Hematopoietic multipotent progenitor cell (in vitro differentiated cells): ENCODE measurements around the gene OVCA2. TPM values are rescaled to one million over a fixed set of nuclear protein-coding genes. Genes with fewer than 3 reads are reported as not detected.

Experiments used
- DNase-seq, 3 donors: peaks; one replicate each; pipeline ENCODE4 v3.0.0-alpha.2; 2011 to 2015; ENCODE audit warnings: low read depth in 2 of 3, low spot score in 2 of 3
- total RNA-seq: library from RNA; depleted of rRNA; stranded (reverse); fragments of >200 nt; gene quantifications from one replicate; pipeline ENCODE4 v1.2.3, GENCODE V29; 2012

Gene OVCA2
- total RNA-seq, 1 donor, result 18.9 TPM

DNA sequence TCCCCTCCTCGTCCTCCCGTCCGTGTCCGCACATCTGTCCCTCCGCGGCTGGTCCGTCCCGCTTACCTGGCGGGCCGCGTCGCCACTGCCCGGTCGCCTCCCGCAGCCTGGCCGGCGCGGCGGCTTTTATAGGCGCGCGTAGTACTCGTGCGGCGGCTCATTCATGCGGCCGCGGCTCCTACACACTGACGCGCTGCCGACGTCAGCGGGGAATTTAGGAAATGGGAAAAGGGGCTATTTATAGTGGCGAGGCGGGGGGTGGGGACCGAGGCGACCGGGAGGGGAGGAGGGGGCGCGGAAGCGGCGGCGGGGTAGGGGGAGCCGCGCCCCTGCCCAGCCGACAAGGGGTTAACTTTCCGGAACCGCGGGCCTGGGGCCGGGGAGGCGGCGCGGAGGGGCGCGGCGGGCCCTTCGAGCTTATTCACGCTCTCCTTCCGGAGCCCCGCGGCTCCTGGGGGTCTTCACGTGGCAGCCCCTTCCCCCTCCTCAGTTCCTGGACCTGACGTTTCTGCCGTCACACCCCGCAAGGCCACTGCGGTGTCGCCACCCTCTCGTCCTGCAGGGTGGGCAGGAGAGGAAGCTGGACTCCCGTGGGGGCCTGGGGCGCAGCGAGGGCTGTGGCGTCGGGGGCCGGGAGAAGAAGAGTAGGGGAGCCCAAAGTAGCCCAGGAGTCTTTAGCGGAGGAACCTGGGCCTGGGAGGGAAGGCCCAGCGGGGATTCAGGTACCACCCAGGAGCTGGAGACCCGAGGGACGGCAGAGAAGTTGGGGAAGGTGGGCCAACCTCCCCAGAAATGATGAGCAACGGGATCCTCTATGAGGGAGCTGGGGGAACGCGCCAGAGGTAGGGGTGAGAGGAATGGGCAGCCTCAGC is 9.5 kb downstream of the OVCA2 start:
- DNase-seq, result no peak

DNA sequence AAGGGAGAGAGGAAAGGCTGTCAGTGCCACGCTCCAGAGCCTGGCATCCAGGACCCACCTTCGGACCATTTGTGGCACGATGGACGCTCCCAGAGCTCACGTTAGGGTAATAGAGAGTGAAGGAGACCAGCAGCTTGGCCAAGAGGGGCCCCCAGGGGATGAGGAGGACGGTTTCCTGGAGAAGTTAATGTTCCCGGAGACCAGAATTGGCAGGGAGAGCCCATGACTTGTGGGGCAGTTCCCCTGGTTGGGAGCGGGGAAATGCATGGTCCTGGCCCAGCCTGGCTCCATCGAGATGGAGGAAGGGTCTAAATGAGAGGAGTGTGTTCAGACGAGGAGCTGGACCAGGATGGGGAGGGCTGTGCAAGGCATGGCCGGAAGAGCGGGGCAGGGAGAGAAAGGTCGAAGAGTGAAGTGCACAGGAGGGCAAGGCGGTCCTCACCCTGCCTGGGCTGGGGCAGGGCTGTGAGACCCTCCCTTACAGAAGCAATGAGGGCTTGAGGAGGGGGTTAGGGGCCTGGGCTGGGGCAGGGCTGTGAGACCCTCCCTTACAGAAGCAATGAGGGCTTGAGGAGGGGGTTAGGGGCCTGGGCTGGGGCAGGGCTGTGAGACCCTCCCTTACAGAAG is 10.2 kb downstream of the OVCA2 start:
- no peak for DNase-seq

DNA sequence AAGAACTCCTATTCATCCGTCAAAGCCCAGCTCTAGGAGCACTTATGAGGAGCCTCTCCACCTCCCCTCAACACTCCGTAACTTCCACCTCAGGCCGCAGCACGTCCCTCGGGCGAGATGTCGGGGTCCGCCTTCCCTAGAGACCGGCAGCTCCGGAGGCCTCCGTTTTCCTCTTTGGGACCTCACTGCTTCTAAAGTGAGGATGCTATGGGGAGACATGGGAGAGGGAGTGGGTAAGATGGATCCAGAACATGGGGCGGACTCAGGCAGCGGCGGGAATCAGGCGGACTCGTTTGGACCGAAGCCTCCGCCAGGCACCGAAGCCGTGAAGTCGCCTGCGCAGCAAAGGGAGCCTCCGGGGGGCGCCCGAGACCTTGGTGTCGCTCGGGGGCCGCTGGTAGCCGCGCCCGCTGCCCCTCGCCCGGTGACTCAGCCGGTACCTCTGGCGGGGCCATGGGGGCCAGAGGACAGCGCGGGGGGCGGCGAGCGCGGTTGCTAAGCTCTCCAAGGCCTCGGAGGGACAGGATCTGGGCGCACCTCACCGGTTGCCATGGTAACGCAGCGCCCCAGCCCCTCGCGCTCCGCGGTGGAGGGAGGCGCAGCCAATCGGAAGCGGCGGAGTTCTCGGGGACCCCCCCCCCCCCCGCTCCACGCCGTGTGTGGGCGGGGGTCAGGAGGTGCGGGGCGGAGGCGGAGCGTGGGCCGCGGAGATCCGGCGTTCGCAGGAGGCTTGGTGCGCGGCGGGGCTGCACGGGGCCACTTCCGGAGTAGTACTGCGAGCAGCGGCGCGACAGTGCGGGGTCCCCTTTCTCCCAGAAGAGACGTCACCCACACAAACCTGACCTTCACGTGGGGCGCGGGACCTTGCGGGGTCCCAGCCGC is 11.8 kb downstream of the OVCA2 start:
- DNase-seq, result peak; percentile 72 to 86 (median 81)

DNA sequence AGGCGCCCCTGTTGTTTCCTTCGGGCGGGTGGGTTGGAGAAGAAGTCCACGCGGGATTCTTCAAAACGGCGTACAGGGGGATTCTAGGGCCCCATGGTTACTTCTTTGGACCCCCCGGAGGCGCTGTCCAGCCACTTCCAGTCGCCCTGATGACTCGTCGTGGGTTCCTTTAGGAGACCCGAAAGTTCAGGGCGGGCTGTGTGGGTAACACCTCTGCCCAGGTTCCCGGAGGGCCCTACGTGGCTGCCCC is 12.4 kb downstream of the OVCA2 start:
- DNase-seq, result no peak

DNA sequence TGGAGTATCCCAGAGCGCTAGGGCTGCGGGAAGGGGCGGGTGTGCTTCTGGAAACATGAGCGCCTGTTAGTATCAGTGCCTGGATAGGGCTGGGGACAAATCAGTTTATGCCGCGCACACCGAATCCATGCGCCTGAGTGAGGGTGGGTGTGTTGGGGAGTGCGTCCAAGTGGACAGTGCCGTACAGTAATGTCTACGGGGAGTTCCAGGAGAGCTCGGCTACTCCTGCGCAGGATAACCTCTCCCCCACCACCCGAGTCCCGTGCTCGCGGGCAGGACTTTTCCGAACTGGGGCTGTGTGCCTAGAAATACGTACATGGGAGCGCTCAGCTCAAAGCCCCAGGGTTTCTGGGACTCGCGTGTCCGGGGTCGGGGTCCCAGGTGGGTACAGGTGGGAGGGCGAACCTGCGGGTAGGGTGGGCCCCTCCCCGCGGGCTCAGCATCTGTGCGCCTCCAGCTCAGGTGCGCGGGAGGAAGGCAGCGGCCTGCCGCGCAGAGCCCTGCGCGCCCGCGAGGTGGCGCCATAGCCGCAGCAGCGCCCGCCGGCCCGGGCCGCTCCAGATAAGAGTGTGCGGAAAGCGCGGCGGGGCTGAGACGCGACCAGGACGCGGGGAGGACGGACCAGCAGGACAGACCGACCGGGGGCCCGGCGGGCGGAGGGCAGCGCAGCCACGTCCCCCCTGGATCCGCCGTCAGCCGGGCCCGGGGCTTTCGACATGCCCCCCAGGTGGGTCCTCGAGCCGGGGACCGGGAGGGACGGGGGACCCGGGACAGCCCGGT is 12.9 kb downstream of the OVCA2 start, which contains the start of gene HIC1:
HIC1 (plus strand) TSS at position 592 of the 780 bp plus-strand sequence. CDS start 1,588 bp downstream, outside the sequence.
- peak; percentile 56 to 73 (median 72) for DNase-seq

DNA sequence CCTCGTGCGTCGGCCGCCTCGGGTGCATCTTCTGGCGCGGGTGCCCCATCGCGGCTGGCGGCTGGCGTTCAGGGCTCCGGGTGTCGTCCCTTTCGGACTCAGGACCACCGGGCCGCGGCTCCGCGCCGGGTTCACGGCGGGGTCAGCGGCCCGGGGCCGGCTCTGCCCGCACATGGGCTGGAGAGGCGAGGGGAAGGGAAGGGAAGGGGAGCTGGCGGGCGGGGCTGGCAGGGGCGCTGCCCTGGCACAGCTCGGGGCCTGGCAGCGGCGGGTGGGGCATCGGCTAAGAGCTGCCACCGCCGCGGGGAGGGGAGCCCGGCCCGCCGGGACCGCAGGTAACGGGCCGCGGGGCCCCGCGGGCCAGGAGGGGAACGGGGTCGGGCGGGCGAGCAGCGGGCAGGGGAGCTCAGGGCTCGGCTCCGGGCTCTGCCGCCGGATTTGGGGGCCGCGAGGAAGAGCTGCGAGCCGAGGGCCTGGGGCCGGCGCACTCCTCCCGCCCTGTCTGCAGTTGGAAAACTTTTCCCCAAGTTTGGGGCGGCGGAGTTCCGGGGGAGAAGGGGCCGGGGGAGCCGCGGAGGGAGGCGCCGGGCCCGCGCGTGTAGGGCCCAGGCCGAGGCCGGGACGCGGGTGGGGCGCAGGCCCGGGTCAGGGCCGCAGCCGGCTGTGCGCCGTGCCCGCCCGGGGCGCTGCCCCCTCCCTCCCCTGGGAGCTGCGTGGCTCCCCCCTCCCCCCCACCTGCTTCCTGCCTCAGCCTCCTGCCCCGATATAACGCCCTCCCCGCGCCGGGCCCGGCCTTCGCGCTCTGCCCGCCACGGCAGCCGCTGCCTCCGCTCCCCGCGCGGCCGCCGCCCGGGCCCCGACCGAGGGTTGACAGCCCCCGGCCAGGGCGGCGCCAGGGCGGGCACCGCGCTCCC is 13.7 kb downstream of the OVCA2 start:
- DNase-seq, result no peak

DNA sequence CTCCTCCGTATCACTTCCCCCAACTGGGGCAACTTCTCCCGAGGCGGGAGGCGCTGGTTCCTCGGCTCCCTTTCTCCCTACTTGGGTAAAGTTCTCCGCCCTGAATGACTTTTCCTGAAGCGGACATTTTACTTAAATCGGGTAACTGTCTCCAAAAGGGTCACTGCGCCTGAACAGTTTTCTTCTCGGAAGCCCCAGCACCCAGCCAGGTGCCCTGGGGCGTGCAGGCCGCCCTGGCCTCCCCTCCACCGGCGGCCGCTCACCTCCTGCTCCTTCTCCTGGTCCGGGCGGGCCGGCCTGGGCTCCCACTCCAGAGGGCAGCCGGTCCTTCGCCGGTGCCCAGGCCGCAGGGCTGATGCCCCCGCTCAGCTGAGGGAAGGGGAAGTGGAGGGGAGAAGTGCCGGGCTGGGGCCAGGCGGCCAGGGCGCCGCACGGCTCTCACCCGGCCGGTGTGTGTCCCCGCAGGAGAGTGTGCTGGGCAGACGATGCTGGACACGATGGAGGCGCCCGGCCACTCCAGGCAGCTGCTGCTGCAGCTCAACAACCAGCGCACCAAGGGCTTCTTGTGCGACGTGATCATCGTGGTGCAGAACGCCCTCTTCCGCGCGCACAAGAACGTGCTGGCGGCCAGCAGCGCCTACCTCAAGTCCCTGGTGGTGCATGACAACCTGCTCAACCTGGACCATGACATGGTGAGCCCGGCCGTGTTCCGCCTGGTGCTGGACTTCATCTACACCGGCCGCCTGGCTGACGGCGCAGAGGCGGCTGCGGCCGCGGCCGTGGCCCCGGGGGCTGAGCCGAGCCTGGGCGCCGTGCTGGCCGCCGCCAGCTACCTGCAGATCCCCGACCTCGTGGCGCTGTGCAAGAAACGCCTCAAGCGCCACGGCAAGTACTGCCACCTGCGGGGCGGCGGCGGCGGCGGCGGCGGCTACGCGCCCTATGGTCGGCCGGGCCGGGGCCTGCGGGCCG is 14.7 kb downstream of the OVCA2 start:
- DNase-seq, result peak; percentile 41 to 62 (median 42)

DNA sequence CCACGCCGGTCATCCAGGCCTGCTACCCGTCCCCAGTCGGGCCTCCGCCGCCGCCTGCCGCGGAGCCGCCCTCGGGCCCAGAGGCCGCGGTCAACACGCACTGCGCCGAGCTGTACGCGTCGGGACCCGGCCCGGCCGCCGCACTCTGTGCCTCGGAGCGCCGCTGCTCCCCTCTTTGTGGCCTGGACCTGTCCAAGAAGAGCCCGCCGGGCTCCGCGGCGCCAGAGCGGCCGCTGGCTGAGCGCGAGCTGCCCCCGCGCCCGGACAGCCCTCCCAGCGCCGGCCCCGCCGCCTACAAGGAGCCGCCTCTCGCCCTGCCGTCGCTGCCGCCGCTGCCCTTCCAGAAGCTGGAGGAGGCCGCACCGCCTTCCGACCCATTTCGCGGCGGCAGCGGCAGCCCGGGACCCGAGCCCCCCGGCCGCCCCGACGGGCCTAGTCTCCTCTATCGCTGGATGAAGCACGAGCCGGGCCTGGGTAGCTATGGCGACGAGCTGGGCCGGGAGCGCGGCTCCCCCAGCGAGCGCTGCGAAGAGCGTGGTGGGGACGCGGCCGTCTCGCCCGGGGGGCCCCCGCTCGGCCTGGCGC is 15.4 kb downstream of the OVCA2 start:
- DNase-seq, result no peak

DNA sequence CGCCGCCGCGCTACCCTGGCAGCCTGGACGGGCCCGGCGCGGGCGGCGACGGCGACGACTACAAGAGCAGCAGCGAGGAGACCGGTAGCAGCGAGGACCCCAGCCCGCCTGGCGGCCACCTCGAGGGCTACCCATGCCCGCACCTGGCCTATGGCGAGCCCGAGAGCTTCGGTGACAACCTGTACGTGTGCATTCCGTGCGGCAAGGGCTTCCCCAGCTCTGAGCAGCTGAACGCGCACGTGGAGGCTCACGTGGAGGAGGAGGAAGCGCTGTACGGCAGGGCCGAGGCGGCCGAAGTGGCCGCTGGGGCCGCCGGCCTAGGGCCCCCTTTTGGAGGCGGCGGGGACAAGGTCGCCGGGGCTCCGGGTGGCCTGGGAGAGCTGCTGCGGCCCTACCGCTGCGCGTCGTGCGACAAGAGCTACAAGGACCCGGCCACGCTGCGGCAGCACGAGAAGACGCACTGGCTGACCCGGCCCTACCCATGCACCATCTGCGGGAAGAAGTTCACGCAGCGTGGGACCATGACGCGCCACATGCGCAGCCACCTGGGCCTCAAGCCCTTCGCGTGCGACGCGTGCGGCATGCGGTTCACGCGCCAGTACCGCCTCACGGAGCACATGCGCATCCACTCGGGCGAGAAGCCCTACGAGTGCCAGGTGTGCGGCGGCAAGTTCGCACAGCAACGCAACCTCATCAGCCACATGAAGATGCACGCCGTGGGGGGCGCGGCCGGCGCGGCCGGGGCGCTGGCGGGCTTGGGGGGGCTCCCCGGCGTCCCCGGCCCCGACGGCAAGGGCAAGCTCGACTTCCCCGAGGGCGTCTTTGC is 16.2 kb downstream of the OVCA2 start:
- no peak for DNase-seq

DNA sequence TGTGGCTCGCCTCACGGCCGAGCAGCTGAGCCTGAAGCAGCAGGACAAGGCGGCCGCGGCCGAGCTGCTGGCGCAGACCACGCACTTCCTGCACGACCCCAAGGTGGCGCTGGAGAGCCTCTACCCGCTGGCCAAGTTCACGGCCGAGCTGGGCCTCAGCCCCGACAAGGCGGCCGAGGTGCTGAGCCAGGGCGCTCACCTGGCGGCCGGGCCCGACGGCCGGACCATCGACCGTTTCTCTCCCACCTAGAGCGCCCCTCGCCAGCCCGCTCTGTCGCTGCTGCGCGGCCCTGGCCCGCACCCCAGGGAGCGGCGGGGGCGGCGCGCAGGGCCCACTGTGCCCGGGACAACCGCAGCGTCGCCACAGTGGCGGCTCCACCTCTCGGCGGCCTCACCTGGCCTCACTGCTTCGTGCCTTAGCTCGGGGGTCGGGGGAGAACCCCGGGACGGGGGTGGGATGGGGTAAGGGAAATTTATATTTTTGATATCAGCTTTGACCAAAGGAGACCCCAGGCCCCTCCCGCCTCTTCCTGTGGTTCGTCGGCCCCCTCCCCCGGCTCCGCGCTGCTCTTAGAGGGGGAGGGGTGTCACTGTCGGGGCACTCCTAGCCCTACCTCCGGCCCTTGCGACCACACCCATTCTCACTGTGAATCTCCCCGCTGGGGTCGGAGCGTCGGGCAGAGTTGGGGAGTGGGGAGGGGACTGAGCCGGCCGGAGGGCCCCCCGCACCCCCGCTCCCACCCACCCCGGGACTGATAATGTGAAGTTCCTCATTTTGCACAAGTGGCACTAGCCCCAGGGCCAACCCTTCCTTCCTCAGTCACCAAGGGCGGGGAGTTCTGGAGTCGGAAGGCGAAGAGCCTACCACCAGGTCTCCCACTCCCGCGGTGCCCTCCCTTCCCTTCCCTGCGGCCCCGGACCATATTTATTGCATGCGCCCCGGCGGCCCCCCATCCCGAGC is 17.0 kb downstream of the OVCA2 start:
- DNase-seq, result peak in 2 of 3 donors; percentile 81 to 86

DNA sequence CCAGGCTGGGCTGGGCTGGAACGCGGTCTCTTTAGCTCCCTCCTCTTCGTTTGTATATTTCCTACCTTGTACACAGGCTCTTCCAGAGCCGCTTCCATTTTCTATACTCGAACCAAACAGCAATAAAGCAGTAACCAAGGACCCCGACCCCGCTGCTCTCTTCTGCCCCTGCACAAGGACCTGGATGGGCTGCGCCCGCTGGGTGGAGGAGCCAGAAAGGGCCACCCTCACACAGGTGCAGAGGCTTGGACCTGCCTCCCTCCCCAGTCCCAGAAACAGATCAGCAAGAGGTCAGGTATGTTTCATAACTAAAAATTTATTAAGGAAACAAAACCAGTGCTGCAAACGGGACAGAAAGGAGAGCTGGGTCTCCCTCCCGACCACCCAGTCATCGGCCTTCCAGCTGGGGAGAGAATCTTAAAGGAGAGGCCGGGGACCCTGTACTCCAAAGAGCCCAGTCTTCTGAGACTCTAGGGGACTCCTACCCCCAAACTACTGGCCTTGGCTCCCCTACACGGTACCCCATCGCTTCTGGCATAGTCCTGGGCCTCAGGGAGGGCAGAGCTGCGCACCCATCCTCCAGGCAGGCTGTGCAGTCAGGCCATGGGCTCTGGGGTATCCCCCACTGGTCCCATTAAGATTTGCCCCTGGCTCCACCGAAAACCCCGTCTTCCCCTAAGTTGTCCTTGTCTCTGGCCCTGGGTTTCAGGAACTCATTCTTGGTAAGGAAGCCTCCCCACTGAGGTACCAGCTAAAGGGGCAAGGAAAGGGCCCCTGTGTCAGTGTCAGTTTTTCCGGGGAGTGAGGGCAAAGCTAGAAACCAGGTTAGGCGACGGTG is 17.9 kb downstream of the OVCA2 start:
- no peak for DNase-seq

DNA sequence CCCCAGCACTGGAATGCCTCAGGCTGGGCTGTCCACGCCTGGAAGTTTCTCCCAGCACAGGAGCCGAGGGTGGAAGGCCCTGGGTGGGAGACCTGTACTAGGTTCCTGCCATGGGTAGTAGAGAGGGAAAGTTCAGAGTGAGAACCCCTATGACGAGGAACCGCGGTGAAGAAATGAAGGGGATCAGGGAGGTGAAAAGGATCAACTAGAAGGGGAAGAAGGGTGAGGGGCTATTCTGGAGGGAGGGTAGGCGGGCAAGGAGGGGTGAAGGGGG is 18.5 kb downstream of the OVCA2 start:
- DNase-seq, result no peak

DNA sequence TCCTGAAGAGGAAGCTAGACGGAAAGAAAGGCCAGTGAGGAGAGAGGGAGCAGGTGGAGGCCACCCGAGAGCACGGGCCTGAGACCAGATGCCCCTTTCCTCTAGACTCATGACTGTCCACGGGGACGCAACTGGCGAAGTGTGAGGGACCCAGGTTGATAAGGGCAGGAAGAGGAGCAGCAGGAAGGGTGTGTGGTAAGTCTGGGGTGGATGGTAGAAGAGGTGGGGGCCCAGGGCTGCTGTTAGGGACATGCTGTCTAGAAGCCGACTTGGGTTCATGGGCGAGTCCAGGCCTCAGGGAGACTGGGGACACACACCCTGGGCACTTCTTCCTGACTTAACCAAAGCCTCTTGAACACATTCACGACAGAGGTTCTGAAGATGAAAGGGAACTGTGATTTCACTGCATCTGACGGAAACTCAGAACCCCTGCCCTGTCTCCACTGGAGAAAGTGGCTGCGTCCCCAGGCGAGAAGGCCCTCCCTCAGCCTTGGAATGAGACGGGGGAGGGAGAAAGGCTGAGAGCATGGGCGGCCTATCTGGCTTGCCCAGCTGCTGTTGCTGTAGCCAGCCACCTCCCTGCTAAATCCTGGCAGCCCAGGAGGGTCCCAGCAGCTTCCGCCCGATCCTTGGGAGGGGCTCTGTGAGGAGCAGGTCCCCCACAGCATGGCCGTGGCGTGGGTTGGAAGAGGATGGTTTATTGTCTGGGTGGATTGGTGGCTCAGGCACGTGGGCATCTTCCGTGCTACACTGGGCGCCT is 19.0 kb downstream of the OVCA2 start:
- no peak for DNase-seq

DNA sequence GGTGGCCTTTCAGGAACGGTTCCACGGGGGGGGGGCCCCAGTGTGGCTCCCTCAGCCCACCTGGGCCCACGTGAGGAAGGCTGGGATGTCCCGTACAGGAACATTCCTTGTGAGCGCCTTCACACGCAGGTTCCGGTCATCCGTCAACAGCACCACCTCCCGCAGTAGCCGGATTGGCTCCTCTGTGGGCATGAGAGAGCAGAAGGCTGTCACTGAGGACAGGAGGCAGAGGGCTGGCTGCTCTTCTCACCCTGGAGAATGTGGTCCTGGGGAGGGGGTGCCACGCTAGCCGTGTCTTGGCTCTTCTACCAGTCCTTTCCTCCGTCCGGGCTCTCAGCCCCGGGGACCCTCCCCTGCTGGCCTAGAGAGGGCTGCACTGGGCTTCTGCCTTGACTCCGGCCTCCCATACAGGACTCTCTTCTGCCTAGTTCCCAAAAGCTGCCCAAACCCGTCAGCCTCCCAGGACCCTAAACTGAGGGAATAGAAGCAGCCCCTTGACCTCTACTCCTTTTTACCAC is 19.7 kb downstream of the OVCA2 start:
- DNase-seq, result no peak
